OCI-LY3 (cell line): ENCODE measurements around the gene CCL26.

Experiments used
- EZH2phosphoT487 ChIP-seq: fragments of 200-600 bp; shearing (Covaris generic); IDR thresholded peaks from 2 replicates; pipeline ENCODE4 v1.6.1; 2018; ENCODE audit warnings: antibody characterized with exemption, mixed run types, low read depth
- TF ChIP-seq, protein P1 (sequence below): fragments of 200-600, 300-600 bp; sonication (generic); IDR thresholded peaks from 2 replicates; pipeline ENCODE4 v1.5.1; 2014; ENCODE audit warnings: antibody characterized with exemption, low read length, low read depth

DNA sequence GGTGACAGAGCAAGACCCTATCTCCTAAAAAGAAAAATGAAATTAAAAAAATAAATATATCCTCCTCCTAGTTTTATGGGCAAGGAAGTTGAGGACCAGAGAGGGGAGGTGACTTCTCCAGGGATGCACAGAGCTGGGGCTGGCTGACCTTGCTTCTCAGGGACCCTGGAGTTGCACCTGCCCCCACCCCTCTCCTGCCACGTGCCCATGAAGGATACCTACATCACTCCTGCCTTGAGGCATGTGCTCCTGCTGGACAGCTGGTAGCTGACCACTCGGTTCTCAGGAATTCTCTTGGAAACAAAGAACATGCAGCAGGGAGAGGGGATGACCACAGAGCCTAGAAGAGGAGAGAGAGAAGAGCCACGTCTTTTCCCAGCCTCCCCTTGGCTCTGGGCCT lies 41.1 kb upstream of the CCL26 start:
- TF ChIP-seq, protein P1, sequence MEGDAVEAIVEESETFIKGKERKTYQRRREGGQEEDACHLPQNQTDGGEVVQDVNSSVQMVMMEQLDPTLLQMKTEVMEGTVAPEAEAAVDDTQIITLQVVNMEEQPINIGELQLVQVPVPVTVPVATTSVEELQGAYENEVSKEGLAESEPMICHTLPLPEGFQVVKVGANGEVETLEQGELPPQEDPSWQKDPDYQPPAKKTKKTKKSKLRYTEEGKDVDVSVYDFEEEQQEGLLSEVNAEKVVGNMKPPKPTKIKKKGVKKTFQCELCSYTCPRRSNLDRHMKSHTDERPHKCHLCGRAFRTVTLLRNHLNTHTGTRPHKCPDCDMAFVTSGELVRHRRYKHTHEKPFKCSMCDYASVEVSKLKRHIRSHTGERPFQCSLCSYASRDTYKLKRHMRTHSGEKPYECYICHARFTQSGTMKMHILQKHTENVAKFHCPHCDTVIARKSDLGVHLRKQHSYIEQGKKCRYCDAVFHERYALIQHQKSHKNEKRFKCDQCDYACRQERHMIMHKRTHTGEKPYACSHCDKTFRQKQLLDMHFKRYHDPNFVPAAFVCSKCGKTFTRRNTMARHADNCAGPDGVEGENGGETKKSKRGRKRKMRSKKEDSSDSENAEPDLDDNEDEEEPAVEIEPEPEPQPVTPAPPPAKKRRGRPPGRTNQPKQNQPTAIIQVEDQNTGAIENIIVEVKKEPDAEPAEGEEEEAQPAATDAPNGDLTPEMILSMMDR, result no peak
- no peak for TF ChIP-seq EZH2phosphoT487
